ENCODE measurements around the gene LRFN2. TPM values are rescaled to one million over a fixed set of nuclear protein-coding genes. Genes with fewer than 3 reads are reported as not detected.

Gene LRFN2
- total and polyA plus RNA-seq, 2 of the 8 experiments (the other 6 are each of a cell fraction or from before 2014, with no cell fraction given): 2.3 TPM

GRCh38 chr6:40362859-40363258 lies 224.3 kb downstream of the LRFN2 start:
- H4K5ac ChIP-seq (ENCODE audit: insufficient read length, low read depth, low read length): no peak overlapping the region
- 88% methylated on average over 4 of the region's 4 CpGs; no CpG with 5 or more reads in 1 of the 2 experiments for WGBS, 2 experiments (ENCODE audit: extremely low coverage in 1 of 2, insufficient coverage in 1 of 2, insufficient read length in 1 of 2, insufficient replicate concordance in 2 of 2, low coverage in 1 of 2, low lambda C conversion rate in 2 of 2, missing lambda C conversion rate in 1 of 2)
- H3K9me3 ChIP-seq (ENCODE audit: insufficient read depth in 2 of 2, low read depth in 1 of 2, low read length in 1 of 2): no peaks in the 10 kb centered on the region
- no peak overlapping the region for H4K8ac ChIP-seq (ENCODE audit: extremely low read depth, insufficient read depth, low read length)
- H3K23ac ChIP-seq (ENCODE audit: insufficient read length): no peak overlapping the region
- H3K4ac ChIP-seq (replicated peaks; ENCODE audit: insufficient read length, low read depth, low read length): no peak overlapping the region
- 0 out of 2 replicates have a peak overlapping the region, but pooled peaks have one; percentile 6 for H2AFZ ChIP-seq (ENCODE audit: low read length)
- H3K79me1 ChIP-seq (ENCODE audit: low read depth, low read length): no peaks in the 10 kb centered on the region
- H3K36me3 ChIP-seq (ENCODE audit: control insufficient read depth in 2 of 4, insufficient read depth in 4 of 4, low read length in 3 of 4): no peaks in the 10 kb centered on the region
- no peak overlapping the region for H2BK5ac ChIP-seq (ENCODE audit: low read depth, low read length)
- CTCF ChIA-PET (ENCODE audit: partially characterized antibody): interaction anchor here (1.0 kb wide), 1 partner anchor 34 kb away, joined by 3 read pairs; no protein-coding TSS in a partner anchor
- H3K79me2 ChIP-seq (ENCODE audit: control insufficient read depth in 1 of 2, insufficient read depth in 2 of 2, low read length in 2 of 2): no peaks in the 10 kb centered on the region
- H3K4me2 ChIP-seq (ENCODE audit: insufficient read depth in 1 of 2, low read depth in 2 of 2, low read length in 2 of 2): peak overlapping the region in 1 of 2 experiments; percentile 5; a peak in 1 of 4 replicates
- FAIRE-seq (no peak), DNase-seq (ENCODE audit: low read depth in 1 of 2, low spot score in 2 of 2) (peak in 1 of 2 experiments; percentile 40)
- H3K56ac ChIP-seq (replicated peaks; ENCODE audit: insufficient read length, low read depth, low read length): no peak overlapping the region
- H2BK20ac ChIP-seq (ENCODE audit: low read length): peak overlapping the region; percentile 13; the same call in 1 of the 2 replicates
- H4K20me1 ChIP-seq (replicated peaks in 1 of 2; ENCODE audit: control insufficient read depth in 1 of 2, insufficient read depth in 2 of 2, low read length in 2 of 2): no peaks in the 10 kb centered on the region
- H2BK12ac ChIP-seq (ENCODE audit: low read depth, low read length): peak overlapping the region; percentile 40; the same call in 1 of the 2 replicates
- H2AK5ac ChIP-seq (ENCODE audit: low read depth, low read length): no peak overlapping the region; the same call in 1 of the 2 replicates
- H3K18ac ChIP-seq (ENCODE audit: extremely low read depth, low read length): no peak overlapping the region
- TF ChIP-seq TCF12 (IDR thresholded peaks at IDR 0.05; ENCODE audit: low read depth, low read length): no peak
- TF ChIP-seq RFX5 (IDR thresholded peaks at IDR 0.05; ENCODE audit: borderline replicate concordance, low read depth, low read length): no peak
- TF ChIP-seq GABPA (IDR thresholded peaks at IDR 0.05; ENCODE audit: borderline replicate concordance, insufficient read depth, low read length): no peak
- no peak for TF ChIP-seq EZH2 (IDR thresholded peaks at IDR 0.05; ENCODE audit: low read depth, low read length, severe bottlenecking)
- no peak for TF ChIP-seq BCL11A (IDR thresholded peaks at IDR 0.05; ENCODE audit: low read depth in 2 of 2, low read length in 2 of 2)
- no peak for TF ChIP-seq JUN (IDR thresholded peaks at IDR 0.05; ENCODE audit: low read depth, low read length)
- TF ChIP-seq CHD2 (IDR thresholded peaks at IDR 0.05; ENCODE audit: low read length): no peak
- TF ChIP-seq ASH2L (IDR thresholded peaks at IDR 0.05; ENCODE audit: low read length): no peak
- POLR2A ChIA-PET (ENCODE audit: partially characterized antibody): no interaction called here
- peak overlapping the region; percentile 7 for H2BK120ac ChIP-seq (replicated peaks; ENCODE audit: low read depth, low read length)
- H3K9ac ChIP-seq (replicated peaks in 1 of 4; ENCODE audit: extremely low read depth in 1 of 4, low read depth in 3 of 4, low read length in 3 of 4): no peak overlapping the region
- no peak overlapping the region for H4K91ac ChIP-seq (replicated peaks; ENCODE audit: insufficient read length, low read length)
- H3K14ac ChIP-seq (ENCODE audit: insufficient read length): no peak overlapping the region
- no peak overlapping the region for H3K4me3 ChIP-seq (ENCODE audit: extremely low read depth in 1 of 4, insufficient read depth in 2 of 4, low read depth in 3 of 4, low read length in 4 of 4)
- no peaks in the 10 kb centered on the region for H3K27me3 ChIP-seq (replicated peaks in 1 of 4; ENCODE audit: control insufficient read depth in 3 of 4, extremely low read depth in 1 of 4, insufficient read depth in 3 of 4, low read length in 3 of 4)
- H2BK15ac ChIP-seq (ENCODE audit: low read length): no peak overlapping the region
- H3K27ac ChIP-seq (ENCODE audit: low read depth, low read length): no peak overlapping the region
- H3K4me1 ChIP-seq (replicated peaks in 1 of 4; ENCODE audit: control insufficient read depth in 3 of 4, insufficient read depth in 4 of 4, low read length in 3 of 4): peaks cover 3 to 22% (median 16%) of the 10 kb centered on the region in 4 experiments; a peak in 5 of 7 replicates
- no peaks in the 10 kb centered on the region for H3K23me2 ChIP-seq (ENCODE audit: low read depth, low read length)

Measured in H1 (cell line).